ENCODE data around the gene ALG1L2.
"Not testable (repeated sequence)": the region's sequence is repeated elsewhere in the genome, so short reads cannot be mapped to it uniquely, and the experiment has no call there.

- TF ChIP-seq POLR2A, EP300 (IDR thresholded peaks at IDR 0.05): not testable (repeated sequence)
- TF ChIP-seq, protein P1, sequence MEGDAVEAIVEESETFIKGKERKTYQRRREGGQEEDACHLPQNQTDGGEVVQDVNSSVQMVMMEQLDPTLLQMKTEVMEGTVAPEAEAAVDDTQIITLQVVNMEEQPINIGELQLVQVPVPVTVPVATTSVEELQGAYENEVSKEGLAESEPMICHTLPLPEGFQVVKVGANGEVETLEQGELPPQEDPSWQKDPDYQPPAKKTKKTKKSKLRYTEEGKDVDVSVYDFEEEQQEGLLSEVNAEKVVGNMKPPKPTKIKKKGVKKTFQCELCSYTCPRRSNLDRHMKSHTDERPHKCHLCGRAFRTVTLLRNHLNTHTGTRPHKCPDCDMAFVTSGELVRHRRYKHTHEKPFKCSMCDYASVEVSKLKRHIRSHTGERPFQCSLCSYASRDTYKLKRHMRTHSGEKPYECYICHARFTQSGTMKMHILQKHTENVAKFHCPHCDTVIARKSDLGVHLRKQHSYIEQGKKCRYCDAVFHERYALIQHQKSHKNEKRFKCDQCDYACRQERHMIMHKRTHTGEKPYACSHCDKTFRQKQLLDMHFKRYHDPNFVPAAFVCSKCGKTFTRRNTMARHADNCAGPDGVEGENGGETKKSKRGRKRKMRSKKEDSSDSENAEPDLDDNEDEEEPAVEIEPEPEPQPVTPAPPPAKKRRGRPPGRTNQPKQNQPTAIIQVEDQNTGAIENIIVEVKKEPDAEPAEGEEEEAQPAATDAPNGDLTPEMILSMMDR (IDR thresholded peaks at IDR 0.05): not testable (repeated sequence)
Observed at GRCh38 chr3:130057536-130058266, 23.9 kb upstream of the ALG1L2 start.

Data from ovary (tissue), 3 donors.